Central memory CD8-positive, alpha-beta T cell (primary cell): ENCODE results near the gene NUP188.
"Not testable (repeated sequence)": the region's sequence is repeated elsewhere in the genome, so short reads cannot be mapped to it uniquely, and the experiment has no call there.

ENCODE experiments used
- ATAC-seq: fragments of 150-1000 bp; cut with Tn5 transposase; replicated peaks from 2 replicates; pipeline ENCODE4 v1.10.0; 2022; ENCODE audit warnings: mild to moderate bottlenecking, moderate FRiP score, moderate number of reproducible peaks; ENCODE audit not compliant: poor library complexity, severe bottlenecking; ENCODE audit errors: extremely low read depth
- DNase-seq, 2 donors: peaks; one replicate each; pipeline ENCODE4 v3.0.0; 2021; ENCODE audit warnings: low spot score in 2 of 2
- H3K27ac Mint-ChIP-seq: one replicate; pipeline ENCODE4 v1.8.0; 2022; ENCODE audit warnings: low read depth, mild to moderate bottlenecking, moderate library complexity, mixed read lengths
- H3K27me3 Mint-ChIP-seq: one replicate; pipeline ENCODE4 v1.8.0; 2022; ENCODE audit warnings: mixed read lengths
- H3K36me3 Mint-ChIP-seq: one replicate; pipeline ENCODE4 v1.8.0; 2022; ENCODE audit warnings: mild to moderate bottlenecking, moderate library complexity, mixed read lengths; ENCODE audit not compliant: insufficient read depth
- H3K4me1 Mint-ChIP-seq: one replicate; pipeline ENCODE4 v1.8.0; 2022; ENCODE audit warnings: mixed read lengths
- H3K4me3 Mint-ChIP-seq: one replicate; pipeline ENCODE4 v1.8.0; 2022; ENCODE audit warnings: mild to moderate bottlenecking, moderate library complexity, mixed read lengths
- H3K9me3 Mint-ChIP-seq: one replicate; pipeline ENCODE4 v1.8.0; 2022; ENCODE audit warnings: mixed read lengths

Gene NUP188

GRCh38 chr9:128940946-128941755, 6.3 kb upstream of the NUP188 start:
- H3K4me1 Mint-ChIP-seq: peaks cover 7% of the 10 kb centered on the region
- ATAC-seq (no peak), DNase-seq (no peak)
- no peaks in the 10 kb centered on the region for H3K9me3 Mint-ChIP-seq
- H3K27me3 Mint-ChIP-seq: no peaks in the 10 kb centered on the region
- peaks cover 2% of the 10 kb centered on the region for H3K36me3 Mint-ChIP-seq
- H3K27ac Mint-ChIP-seq: no peak overlapping the region
- H3K4me3 Mint-ChIP-seq: no peak overlapping the region

DNA sequence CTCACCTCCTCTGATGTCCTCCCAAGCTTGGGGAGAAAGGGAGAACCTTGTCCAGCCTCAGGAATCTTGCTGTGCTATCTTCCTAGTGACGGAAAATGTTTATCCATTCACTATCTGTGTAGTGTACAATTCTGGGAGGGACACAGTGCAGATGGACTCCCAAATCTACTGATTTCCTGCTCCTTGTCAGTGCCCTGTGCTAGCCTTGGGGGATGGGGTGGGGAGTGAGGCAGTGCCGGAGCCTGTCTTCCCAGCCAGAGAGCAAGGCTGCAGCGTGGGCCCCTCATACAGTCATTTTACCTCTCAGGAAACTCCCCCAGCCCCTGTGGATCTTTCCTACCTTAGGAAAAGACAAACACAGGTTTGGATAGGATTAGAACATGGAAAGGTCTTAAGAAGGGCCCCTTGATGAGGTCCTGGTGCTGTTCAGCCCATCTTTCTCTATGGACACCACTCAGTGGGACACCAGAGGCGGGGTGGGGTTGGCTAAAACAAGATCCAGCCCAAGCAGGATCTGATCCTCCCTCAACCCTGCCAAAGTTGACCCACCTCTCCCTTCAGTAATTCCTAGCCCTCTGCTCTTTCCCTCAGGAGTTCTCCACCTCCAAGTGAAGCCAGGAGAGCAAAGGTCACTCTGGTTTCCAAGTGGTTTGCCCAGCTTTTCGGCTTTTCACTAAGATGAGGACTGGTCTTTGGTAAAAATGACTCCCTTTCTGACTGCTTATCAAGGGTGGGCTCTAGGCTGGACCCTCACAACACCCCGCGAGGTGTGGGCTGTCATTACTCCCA, 3.5 kb upstream of the NUP188 start:
- peaks cover 17% of the 10 kb centered on the region for H3K36me3 Mint-ChIP-seq
- no peak overlapping the region for H3K27ac Mint-ChIP-seq
- DNase-seq (no peak), ATAC-seq (no peak)
- no peak overlapping the region for H3K4me3 Mint-ChIP-seq
- no peaks in the 10 kb centered on the region for H3K9me3 Mint-ChIP-seq
- no peaks in the 10 kb centered on the region for H3K27me3 Mint-ChIP-seq
- H3K4me1 Mint-ChIP-seq: peaks cover 30% of the 10 kb centered on the region

- Mint-ChIP-seq H3K4me1 (peaks cover 30% of the 10 kb centered on the region), H3K36me3 (peaks cover 23% of the 10 kb centered on the region)
- not testable (repeated sequence) for DNase-seq, H3K9me3 Mint-ChIP-seq, H3K27me3 Mint-ChIP-seq, ATAC-seq, H3K4me3 Mint-ChIP-seq, H3K27ac Mint-ChIP-seq
Observed at GRCh38 chr9:128944966-128945365, 2.5 kb upstream of the NUP188 start.

DNA sequence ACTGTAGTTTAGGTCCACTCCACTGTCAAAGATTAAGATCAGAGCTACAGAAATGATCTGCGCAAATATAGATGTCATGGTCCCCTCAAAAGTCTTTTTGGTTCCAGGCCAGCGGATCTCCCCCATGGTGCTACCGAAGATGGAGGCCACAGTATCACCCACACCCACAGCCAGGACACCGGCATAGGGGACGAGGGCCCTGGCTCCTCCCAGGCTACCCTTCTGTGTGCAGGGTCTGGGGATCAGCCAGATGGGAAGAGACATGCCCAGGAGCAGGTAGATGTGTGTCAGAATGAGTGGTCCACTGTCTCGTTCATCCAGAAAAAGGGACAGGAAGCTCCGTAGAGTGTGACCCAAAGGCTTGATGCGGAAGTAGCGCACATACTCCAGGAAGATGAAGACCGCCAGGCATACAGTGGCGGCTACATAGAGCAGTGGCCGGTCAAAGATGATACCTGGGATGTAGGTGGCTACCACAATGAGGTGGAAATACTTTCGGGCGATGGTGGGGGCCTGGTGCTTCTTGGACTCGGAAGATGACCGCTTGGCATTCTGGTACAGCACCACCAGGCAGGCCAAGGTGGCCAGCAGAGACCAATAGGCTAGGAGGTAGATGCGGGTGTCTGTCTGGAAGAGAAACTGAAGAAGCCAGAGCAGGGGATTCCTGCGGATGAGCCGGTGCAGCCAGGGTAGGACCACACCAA, 1.5 kb upstream of the NUP188 start:
- no peaks in the 10 kb centered on the region for H3K27me3 Mint-ChIP-seq
- no peaks in the 10 kb centered on the region for H3K9me3 Mint-ChIP-seq
- H3K36me3 Mint-ChIP-seq: peaks cover 25% of the 10 kb centered on the region
- peak overlapping the region; percentile 95 for H3K27ac Mint-ChIP-seq
- peaks cover 30% of the 10 kb centered on the region for H3K4me1 Mint-ChIP-seq
- ATAC-seq (no peak), DNase-seq (no peak)
- peak overlapping the region; percentile 100 for H3K4me3 Mint-ChIP-seq

DNA sequence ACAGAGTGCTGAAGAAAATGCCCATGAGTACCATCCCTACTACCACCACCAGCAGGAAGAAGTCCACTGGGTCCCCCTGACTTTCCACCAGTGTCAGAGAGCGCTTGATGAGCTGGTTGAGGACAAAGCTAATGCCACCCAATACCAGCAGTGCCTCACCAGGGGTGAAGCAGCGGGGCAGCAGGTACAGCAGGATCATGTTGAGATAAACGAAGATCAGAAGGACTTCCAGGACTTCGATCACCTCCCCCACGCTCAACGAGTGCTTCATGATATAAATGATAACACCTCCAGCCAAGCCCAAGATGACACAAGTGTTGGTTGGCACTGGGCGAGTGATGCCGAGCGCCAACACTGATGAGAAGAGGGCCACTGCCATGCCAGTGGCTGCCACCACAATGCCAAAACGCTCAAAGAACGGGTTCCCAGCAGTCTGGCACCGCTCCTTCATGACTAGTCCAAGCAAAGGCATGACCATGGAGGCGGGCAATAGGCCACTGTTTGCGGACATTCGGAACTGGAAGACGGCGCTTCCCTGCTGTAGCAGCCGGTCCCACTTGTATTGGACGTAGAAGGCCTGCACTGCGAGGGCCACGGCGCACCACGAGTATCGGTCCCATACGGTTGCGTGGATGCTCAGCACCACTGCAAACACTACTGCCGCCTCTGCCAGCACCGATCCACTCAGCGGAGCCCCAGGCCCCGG, 775 bp upstream of the NUP188 start:
- Mint-ChIP-seq H3K9me3 (no peaks in the 10 kb centered on the region), H3K36me3 (peaks cover 30% of the 10 kb centered on the region), H3K27ac (peak overlapping the region; percentile 95), H3K4me1 (peaks cover 30% of the 10 kb centered on the region), H3K27me3 (no peaks in the 10 kb centered on the region), H3K4me3 (peak overlapping the region; percentile 100)
- DNase-seq (no peak), ATAC-seq (peak; percentile 22)

DNA sequence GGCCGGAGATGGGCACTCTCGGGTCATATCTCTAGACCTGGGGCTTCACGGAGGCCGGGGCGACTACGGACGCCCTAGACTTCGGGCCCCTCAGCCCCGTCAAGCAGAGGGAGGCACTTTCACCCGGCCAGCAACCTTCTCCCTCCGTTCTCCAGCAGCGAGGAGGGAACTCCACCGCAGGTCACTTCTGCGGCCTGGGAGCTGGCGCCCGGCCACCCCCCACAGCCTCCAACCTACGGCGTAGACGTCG, 297 bp upstream of the NUP188 start:
- ATAC-seq (no peak), DNase-seq (no peak)
- Mint-ChIP-seq H3K4me1 (peaks cover 30% of the 10 kb centered on the region), H3K36me3 (peaks cover 35% of the 10 kb centered on the region), H3K9me3 (no peaks in the 10 kb centered on the region), H3K27ac (peak overlapping the region; percentile 95), H3K27me3 (no peaks in the 10 kb centered on the region), H3K4me3 (peak overlapping the region; percentile 100)

DNA sequence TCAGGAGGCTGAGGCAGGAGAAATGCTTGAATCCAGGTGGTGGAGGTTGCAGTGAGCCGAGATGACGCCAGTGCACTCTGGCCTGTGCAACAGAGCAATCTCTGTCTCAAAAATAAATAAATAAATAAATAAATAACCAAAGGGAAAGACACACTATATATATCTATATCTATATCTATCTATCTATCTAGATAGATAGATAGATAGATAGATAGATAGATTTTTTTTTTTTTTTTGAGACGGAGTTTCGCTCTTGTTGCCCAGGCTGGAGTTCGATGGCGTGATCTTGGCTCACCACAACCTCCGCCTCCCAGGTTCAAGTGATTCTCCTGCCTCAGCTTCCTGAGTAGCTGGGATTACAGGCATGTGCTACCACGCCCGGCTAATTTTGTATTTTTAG, 13.9 kb downstream of the NUP188 start:
- peaks cover 66% of the 10 kb centered on the region for H3K36me3 Mint-ChIP-seq
- not testable (repeated sequence) for DNase-seq, H3K9me3 Mint-ChIP-seq, ATAC-seq, H3K27ac Mint-ChIP-seq, H3K4me3 Mint-ChIP-seq, H3K4me1 Mint-ChIP-seq, H3K27me3 Mint-ChIP-seq

DNA sequence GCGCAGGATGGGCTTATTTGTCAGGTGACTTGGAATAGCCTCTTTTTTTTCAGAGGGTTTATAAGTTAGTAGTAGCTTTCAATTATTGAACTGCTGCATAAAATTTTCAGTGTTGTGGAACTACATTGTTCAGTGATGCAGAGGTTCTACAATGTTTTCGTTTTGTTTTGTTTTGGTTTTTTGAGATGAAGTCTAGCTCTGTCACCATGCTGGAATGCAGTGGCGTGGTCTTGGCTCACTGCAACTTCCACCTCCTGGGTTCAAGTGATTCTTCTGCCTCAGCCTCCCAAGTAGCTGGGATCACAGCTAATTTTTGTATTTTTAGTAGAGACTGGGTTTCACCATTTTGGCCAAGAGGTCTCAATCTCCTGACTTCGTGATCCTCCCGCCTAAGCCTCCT, 22.0 kb downstream of the NUP188 start:
- Mint-ChIP-seq H3K4me3 (no peak overlapping the region), H3K27ac (no peak overlapping the region), H3K36me3 (peaks cover 57% of the 10 kb centered on the region), H3K9me3 (no peaks in the 10 kb centered on the region), H3K4me1 (no peaks in the 10 kb centered on the region), H3K27me3 (no peaks in the 10 kb centered on the region)
- no peak for DNase-seq
- no peak for ATAC-seq

DNA sequence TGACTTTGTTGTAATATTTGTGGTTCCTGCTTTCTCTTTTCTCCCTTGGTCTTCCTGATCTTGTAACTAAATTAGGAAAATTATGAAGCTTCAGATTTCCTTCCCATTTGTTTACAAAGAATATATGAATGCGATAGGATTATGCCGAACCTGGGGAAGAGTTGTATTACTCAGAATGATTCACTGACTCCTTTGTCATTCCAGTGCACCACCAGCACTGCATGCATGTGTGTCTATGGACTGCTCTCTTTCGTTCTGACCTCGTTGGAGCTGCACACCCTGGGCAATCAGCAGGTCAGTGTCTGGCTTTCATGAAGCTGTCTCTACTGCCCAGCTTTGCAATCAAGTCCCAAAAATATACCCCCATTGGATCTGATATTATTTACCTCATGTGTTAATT, 25.5 kb downstream of the NUP188 start:
- DNase-seq (no peak), ATAC-seq (no peak)
- Mint-ChIP-seq H3K27me3 (no peaks in the 10 kb centered on the region), H3K4me3 (no peak overlapping the region), H3K27ac (no peak overlapping the region), H3K4me1 (no peaks in the 10 kb centered on the region), H3K36me3 (peaks cover 74% of the 10 kb centered on the region), H3K9me3 (no peaks in the 10 kb centered on the region)

DNA sequence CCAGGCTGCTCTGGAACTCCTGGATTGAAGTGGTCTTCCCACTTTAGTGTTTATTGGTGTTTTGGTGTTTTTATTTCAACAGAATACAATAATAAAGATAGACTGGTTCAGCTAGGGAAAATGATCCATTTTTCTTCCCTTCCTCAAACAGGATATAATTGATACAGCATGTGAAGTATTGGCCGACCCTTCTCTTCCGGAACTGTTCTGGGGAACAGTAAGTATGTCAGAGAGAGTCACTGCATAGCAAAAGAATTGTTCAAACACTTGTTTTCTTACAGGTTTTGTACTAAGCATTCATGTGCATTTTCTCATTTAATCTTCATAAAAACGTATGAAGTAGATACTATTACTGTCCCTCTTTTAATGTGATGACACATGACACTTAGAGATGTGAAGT, 31.6 kb downstream of the NUP188 start:
- H3K36me3 Mint-ChIP-seq: peaks cover 81% of the 10 kb centered on the region
- no peaks in the 10 kb centered on the region for H3K27me3 Mint-ChIP-seq
- DNase-seq (no peak), ATAC-seq (no peak)
- H3K27ac Mint-ChIP-seq: no peak overlapping the region
- no peak overlapping the region for H3K4me3 Mint-ChIP-seq
- no peaks in the 10 kb centered on the region for H3K4me1 Mint-ChIP-seq
- no peaks in the 10 kb centered on the region for H3K9me3 Mint-ChIP-seq

DNA sequence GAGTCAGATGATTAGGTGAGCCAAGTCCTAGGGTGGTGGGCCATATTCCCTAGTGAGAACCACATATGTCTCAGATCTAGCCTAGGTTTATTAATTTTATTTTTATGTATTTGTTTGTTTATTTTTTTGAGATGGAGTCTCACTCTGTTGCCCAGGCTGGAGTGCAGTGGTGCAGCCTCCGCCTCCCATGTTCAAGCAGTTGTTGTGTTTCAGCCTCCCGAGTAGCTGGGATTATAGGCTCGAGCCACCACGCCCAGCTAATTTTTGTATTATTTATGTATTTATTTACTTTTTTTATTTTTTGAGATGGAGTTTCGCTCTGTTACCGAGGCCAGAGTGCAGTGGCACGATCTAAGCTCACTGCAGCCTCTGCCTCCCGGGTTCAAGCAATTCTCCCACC, 36.0 kb downstream of the NUP188 start:
- no peaks in the 10 kb centered on the region for H3K9me3 Mint-ChIP-seq
- H3K4me1 Mint-ChIP-seq: no peaks in the 10 kb centered on the region
- H3K4me3 Mint-ChIP-seq: no peak overlapping the region
- H3K27me3 Mint-ChIP-seq: no peaks in the 10 kb centered on the region
- H3K27ac Mint-ChIP-seq: no peak overlapping the region
- no peak for DNase-seq
- H3K36me3 Mint-ChIP-seq: peaks cover 71% of the 10 kb centered on the region
- ATAC-seq: no peak

GRCh38 chr9:128986671-128987070, 39.2 kb downstream of the NUP188 start:
- H3K9me3 Mint-ChIP-seq: no peaks in the 10 kb centered on the region
- no peaks in the 10 kb centered on the region for H3K27me3 Mint-ChIP-seq
- DNase-seq (no peak), ATAC-seq (no peak)
- no peaks in the 10 kb centered on the region for H3K4me1 Mint-ChIP-seq
- H3K36me3 Mint-ChIP-seq: peaks cover 60% of the 10 kb centered on the region
- no peak overlapping the region for H3K4me3 Mint-ChIP-seq
- peak overlapping the region; percentile 47 for H3K27ac Mint-ChIP-seq
